GM18861 (cell line): ENCODE data around the gene KCNQ4.

Experiments used
- ATAC-seq: cut with Tn5 transposase; IDR thresholded peaks from one replicate; pipeline ENCODE4 v1.9.1; 2021; ENCODE audit not compliant: unreplicated experiment

KCNQ4 gene

DNA sequence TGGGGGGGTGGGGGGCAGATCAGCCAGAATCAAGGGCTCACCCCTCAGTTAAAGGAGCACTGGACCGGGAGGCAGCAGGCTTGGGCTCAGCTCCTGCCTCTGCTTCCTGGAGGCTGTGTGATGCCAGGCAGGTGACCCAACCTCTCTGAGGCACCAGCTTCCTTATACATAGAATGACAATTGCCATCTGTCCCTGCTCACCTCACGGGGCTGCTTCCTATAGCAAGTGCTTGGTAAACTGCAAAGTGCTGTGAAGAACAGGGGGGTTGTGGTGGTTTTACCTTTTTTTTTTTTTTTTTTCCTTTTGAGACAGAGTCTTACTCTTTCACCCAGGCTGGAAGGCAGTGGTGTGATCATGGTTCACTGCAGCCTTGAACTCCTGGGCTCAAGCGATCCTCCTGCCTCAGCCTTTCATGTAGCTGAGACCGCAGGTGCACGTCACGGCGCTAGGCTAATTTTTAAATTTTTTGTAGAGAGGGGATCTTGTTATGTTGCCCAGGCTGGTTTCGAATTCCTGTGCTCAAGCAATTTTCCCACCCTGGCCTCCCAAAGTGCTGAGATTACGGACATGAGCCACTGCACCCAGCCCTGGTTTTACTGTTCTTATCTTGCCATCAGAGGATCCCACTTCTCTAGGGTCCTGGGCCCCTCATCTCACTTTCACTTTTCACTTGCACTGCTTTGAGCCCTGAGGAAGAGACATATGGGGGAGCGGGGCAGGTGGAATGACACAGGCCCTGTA, 11.6 kb downstream of the KCNQ4 start:
- no peak for ATAC-seq

DNA sequence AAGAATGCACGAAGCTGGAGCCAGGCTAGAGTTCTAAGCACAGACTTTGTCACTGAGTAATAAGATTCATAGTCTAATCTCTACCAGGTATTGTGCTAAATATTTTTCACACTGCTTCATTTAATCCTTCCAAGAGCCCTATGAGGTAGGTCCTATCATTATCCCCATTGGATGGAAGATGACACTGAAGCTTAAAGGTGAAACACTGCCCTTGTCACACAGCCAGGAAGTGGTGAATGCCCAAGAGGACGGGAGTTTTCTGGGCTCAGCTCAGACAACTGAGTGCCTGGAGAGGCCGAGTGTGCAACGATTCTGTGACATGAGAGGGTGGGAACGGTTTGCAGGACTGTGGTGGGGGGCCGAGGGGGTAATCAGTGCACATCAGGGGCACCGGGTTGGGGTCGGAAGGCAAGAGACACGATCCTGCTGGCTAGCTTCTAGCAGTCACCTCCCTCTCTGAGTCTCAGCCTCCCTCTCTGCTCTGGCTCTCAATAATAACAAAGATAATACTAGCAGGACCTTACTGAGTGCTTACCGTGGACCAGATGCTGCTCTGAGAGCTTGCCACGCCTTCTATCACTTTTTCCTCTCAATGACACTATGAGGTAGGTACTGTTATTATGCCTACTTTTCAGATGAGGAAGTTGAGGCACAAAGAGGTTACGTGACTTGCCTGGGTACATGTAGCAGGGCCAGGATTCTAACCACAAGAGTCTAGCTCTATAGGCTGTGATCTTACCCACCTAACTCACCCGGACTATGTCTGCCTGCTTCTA, 12.4 kb downstream of the KCNQ4 start:
- no peak for ATAC-seq

GRCh38 chr1:40796939-40797667, 13.5 kb downstream of the KCNQ4 start:
- ATAC-seq, result no peak

DNA sequence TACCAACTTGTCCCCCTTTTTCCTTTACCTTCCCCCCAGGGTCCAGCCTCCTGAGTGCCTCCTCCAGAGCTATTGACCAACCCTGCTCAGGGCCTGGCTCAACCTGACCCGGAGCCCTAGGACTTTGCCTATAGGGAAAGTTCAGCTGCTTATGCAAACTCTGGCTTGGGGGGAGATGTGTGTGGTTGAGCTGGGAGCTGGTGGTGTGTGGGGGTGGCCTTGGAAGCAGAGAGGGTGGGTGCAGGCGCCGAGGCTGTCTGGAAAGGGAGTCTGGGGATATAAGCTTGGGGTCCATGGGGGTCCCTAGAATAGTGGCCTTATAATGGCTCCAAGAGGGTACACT, 14.1 kb downstream of the KCNQ4 start:
- ATAC-seq, result no peak

GRCh38 chr1:40798366-40799281, 15.0 kb downstream of the KCNQ4 start:
- ATAC-seq, result no peak

DNA sequence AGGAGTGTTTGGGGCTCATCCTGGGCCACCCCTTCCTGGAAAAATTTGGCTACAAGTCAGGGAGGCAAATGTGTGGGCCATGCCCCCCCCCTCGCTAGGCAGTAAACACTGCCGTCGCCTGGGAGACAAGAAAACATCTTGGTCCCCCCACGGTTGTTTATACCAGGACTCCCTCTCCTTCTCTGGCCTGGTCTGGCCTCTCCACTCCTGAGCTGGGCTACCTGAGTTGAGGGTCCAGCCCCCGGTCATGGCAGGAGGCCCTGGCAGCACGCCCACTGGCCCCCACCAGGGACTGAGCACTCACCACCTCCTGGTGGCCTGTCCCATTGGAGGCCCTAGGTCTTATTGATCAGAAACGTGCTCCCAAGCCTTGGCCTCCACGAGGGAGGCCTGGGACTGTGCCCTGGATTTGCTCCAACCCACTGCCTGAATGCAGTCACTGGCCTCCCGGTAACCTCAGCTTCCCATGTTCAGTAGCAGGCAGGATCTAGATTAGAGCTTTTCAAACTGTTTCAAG, 15.8 kb downstream of the KCNQ4 start:
- ATAC-seq, result no peak

GRCh38 chr1:40801742-40802077, 18.1 kb downstream of the KCNQ4 start:
- no peak for ATAC-seq

GRCh38 chr1:40802078-40802741, 18.6 kb downstream of the KCNQ4 start:
- ATAC-seq, result peak; percentile 40

- ATAC-seq, result no peak
These were observed 19.1 kb downstream of the KCNQ4 start for GRCh38 chr1:40802742-40803113.

- ATAC-seq, result no peak
These were observed 19.9 kb downstream of the KCNQ4 start for GRCh38 chr1:40803447-40803846.

- ATAC-seq, result no peak
These were observed 20.3 kb downstream of the KCNQ4 start for GRCh38 chr1:40803902-40804301.

- ATAC-seq, result no peak
These were observed 22.7 kb downstream of the KCNQ4 start for GRCh38 chr1:40806240-40806639.

DNA sequence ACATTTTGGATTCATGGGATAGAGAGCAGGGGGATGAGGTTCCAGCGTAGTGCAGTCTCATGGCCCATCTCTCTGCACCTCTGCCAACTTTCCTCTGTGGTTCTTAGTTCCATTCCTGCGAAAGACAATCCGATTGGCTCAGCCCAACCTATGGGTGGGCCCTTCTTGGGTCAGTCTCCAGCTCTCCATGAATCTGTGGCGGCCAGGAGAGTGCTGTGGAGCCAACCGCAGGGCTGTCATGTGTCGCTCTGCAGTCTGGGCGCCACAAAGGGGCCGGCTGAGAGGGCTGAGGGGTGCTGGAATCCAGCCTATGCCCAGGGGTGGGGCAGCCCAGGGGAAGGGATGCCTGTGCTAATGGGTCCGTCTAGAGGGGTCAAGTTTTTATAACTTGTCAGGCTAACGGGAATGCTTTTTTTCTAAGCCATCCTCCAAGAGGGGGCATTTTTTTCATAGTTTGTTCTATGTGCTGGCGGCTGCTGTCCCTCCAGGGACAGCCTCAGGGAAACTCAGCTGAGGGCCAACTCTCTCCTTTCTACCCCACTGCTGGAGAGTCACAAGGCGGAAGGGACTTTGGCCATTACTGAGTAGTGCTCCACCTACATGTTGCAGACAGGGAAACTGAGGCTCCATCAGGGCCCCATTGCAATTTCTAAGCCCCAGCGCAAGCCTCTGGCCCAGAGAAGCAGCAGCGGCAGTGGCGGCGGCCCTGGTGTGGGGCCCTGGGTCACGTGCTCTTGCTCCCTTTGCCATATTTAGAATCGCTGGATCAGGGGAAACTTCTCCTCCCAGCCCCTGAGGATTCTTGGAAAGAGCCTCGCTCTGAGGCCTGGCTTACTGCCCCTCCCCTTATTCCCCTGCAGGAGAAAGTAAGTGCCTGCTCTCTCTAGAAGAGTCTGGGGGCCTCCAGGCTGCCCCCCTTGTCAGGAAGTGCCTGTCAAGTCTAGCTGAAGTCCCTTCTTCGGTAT, 23.4 kb downstream of the KCNQ4 start:
- no peak for ATAC-seq

DNA sequence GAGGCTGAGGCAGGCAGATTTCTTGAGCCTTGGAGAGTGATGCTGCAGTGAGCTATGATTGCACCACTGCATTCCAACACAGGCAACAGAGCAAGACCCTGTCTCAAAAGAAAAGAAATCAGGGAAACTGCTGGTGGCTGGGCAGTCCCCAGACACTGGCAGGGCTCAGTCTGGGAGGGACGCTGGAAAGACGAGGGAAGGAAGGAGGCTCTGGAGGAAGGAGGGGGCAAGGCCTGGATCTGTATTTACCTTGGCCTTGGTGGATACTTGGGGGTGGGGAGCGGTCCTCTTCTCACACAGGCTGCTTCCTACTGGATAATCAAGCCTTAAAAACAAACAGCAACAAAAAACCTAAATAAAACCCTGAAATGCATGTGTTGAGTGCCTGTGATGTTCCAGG, 24.4 kb downstream of the KCNQ4 start:
- no peak for ATAC-seq

DNA sequence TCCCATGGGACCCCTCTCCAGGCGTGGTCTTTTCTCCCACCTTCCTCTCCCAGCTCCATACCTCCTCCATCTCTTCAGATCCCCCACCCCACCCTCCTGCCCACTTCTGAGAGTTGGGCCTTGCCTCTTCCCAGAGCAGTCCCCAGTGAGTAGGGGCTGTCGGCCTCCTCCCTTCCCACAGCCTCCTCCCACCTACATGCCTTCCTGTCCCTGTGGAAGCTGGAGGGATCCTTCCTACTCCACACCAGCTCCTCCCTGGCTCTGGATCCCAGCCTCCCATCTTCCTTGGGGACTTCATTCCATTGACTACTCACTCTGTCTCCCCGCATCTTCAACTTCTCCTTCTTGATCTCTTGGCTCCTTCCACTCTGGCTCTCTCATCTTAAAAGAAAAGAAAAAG, 24.9 kb downstream of the KCNQ4 start:
- ATAC-seq, result no peak

GRCh38 chr1:40808909-40809308, 25.3 kb downstream of the KCNQ4 start:
- ATAC-seq, result no peak

DNA sequence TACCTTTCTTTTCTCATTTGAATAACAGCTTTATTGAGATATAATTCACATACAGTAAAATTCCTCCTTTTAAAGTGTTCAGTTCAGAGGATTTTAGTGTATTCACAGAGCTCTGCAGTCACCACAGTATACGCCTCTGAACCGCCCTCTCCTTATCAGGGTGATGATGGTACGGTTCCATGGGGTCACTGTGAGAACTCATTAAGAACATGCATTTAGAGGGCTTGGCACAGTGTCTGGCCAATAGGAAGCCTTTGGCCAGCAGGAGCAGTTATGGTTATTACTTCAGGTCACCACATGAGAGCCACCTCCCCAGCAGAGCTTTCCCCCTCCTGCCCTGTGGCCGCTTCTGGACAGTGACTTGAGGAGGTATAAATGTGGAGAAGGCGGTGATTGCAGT, 27.3 kb downstream of the KCNQ4 start:
- no peak for ATAC-seq

DNA sequence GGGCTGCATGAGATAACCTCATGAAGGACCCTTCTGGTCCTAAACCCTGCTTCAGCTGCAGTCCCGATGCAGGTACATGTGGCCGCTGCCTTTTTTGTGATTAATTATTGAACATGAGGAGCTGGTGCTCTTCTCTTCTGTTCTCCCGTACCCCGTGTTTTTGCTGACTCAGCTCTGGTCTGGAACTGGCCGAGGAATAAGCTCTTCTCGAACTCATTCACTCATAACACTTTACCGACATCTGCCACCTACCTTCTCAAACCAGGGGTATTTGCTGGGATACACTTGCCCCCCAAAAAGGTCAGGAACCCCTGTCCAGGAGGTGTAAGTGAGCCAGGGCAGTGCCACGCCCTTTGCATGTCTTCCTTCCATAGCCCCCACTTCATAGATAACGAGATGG, 31.8 kb downstream of the KCNQ4 start:
- ATAC-seq, result no peak

DNA sequence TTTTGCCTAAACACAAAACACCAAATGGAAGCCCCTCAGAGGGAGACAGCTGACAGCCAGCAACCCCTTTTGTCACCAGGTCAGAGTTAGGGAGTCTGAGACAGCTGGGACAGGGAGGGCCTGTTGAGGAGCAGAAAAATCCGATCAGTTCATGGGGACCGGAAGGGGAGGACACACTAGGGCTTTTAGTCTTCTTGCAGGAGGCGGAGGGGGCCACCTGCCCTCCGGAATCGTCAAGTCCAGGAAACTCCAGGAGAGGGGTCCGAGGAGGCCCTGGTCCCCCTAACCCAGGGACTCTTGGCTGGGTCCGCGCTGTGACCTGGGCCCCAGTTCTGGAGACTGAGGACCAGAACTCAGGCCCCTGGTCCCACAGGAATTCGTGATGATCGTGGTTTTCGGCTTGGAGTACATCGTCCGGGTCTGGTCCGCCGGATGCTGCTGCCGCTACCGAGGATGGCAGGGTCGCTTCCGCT, 34.2 kb downstream of the KCNQ4 start:
- ATAC-seq, result no peak
